GM12878 (cell line): ENCODE results near the gene EPHA4. TPM values are rescaled to one million over a fixed set of nuclear protein-coding genes. Genes with fewer than 3 reads are reported as not detected.

ENCODE experiments used
- ATAC-seq: fragments of 200-7000 bp; cut with Tn5 transposase; 3 replicates; pipeline ENCODE4 v1.9.1; 2020; ENCODE audit warnings: mild to moderate bottlenecking, moderate library complexity
- BruUV-seq: library from RNA; stranded (reverse); fragments of 400-500 nt; replicated peaks from 2 replicates; lab custom pipeline; 2021; lab: Mats Ljungman, UMichigan
- CTCF ChIA-PET: fragments of 300-600 bp; sonication (Branson Sonifier 250); formaldehyde crosslinking; extraction: SDS; loops from one replicate; lab custom pipeline; 2021; ENCODE audit warnings: inconsistent platforms; lab: Yijun Ruan, JAX
- POLR2A ChIA-PET: fragments of 350-600 bp; formaldehyde crosslinking; extraction: SDS; loops from one replicate; lab custom pipeline; 2021; ENCODE audit warnings: inconsistent platforms; lab: Charles Lee
- RAD21 ChIA-PET: fragments of 300-600 bp; sonication (Branson Sonifier 250); formaldehyde crosslinking; loops from one replicate; lab custom pipeline; 2023; ENCODE audit warnings: antibody characterized with exemption; ENCODE audit not compliant: unreplicated experiment; lab: Charles Lee
- SMC1A ChIA-PET: fragments of 300-600 bp; sonication (Branson Sonifier 250); formaldehyde crosslinking; loops from one replicate; lab custom pipeline; 2023; ENCODE audit not compliant: unreplicated experiment, uncharacterized antibody; lab: Charles Lee
- DNase-seq: peaks from one replicate; pipeline ENCODE4 v3.0.0-alpha.2; 2011; ENCODE audit warnings: low read depth, low spot score
- FAIRE-seq: peaks from 3 replicates; lab custom pipeline; 2011; peaks lifted over from hg19 to GRCh38; lab: Jason Lieb, UNC
- H2AFZ ChIP-seq: 2 replicates; pipeline ENCODE4 v1.6.0; 2011; ENCODE audit warnings: low read depth, low read length, control low read depth; ENCODE audit not compliant: control insufficient read depth
- H3K27ac ChIP-seq: 2 replicates; pipeline ENCODE4 v1.5.1; 2011; ENCODE audit warnings: control low read depth; ENCODE audit not compliant: control insufficient read depth, insufficient read depth
- H3K27me3 ChIP-seq, 2 experiments: replicated peaks in 1 of 2; 2 replicates each; pipeline versions ENCODE4 v1.6.0 to v1.6.1; 2011; ENCODE audit warnings: low read length in 1 of 2; ENCODE audit not compliant: control insufficient read depth in 2 of 2, insufficient read depth in 2 of 2
- H3K36me3 ChIP-seq, 2 experiments: 2 replicates each; pipeline ENCODE4 v1.5.1; 2011; ENCODE audit warnings: low read length in 1 of 2; ENCODE audit not compliant: control insufficient read depth in 2 of 2, insufficient read depth in 2 of 2
- H3K4me1 ChIP-seq: 2 replicates; pipeline ENCODE4 v1.6.1; 2011; ENCODE audit warnings: mild to moderate bottlenecking, low read length, moderate library complexity, mixed read lengths; ENCODE audit not compliant: control insufficient read depth, insufficient read depth
- H3K4me2 ChIP-seq: 2 replicates; pipeline ENCODE4 v1.6.0; 2011; ENCODE audit warnings: control low read depth; ENCODE audit not compliant: control insufficient read depth, insufficient read depth
- H3K4me3 ChIP-seq: fragments of 200-600 bp; sonication (generic); 2 replicates; pipeline ENCODE4 v1.5.1; 2016
- H3K79me2 ChIP-seq: 2 replicates; pipeline ENCODE4 v1.6.0; 2011; ENCODE audit warnings: low read length; ENCODE audit not compliant: control insufficient read depth, insufficient read depth
- H3K9ac ChIP-seq: 2 replicates; pipeline ENCODE4 v1.8.0; 2011; ENCODE audit warnings: low read length, control low read depth, mixed read lengths; ENCODE audit not compliant: control insufficient read depth, insufficient read depth
- H3K9me3 ChIP-seq: replicated peaks from 3 replicates; pipeline ENCODE4 v1.5.1; 2011; ENCODE audit warnings: mild to moderate bottlenecking, low read length; ENCODE audit not compliant: control insufficient read depth, insufficient read depth
- H4K20me1 ChIP-seq: 2 replicates; pipeline ENCODE4 v1.6.0; 2011; ENCODE audit not compliant: control insufficient read depth, insufficient read depth
- ASH2L ChIP-seq: fragments of 300-600, 200-600 bp; sonication (generic); IDR thresholded peaks from 2 replicates; pipeline ENCODE4 v1.6.1; 2017; ENCODE audit warnings: low read depth, mild to moderate bottlenecking, borderline replicate concordance
- EGR1 ChIP-seq, 2 experiments: IDR thresholded peaks; 1 replicate in 1 of 2; 2 replicates in 1 of 2; pipeline ENCODE4 v1.6.1; 2011 to 2012; ENCODE audit warnings: low read depth in 2 of 2, low read length in 2 of 2, borderline replicate concordance in 1 of 2, mild to moderate bottlenecking in 1 of 2, moderate library complexity in 1 of 2
- FOS ChIP-seq: IDR thresholded peaks from 3 replicates; pipeline ENCODE4 v1.6.1; 2011; ENCODE audit warnings: borderline replicate concordance; ENCODE audit not compliant: insufficient read length; ENCODE audit errors: extremely low read depth
- FOXK2 ChIP-seq: fragments of 450-650 bp; IDR thresholded peaks from 2 replicates; pipeline ENCODE4 v1.6.1; 2017; ENCODE audit warnings: mild to moderate bottlenecking, moderate library complexity
- HCFC1 ChIP-seq: fragments of 150-350 bp; IDR thresholded peaks from 2 replicates; pipeline ENCODE4 v1.6.1; 2014; ENCODE audit warnings: low read length
- HDGF ChIP-seq: fragments of 450-650 bp; IDR thresholded peaks from 2 replicates; pipeline ENCODE4 v1.6.1; 2016; ENCODE audit warnings: antibody characterized with exemption
- IKZF2 ChIP-seq, 2 experiments: fragments of 450-650 bp; IDR thresholded peaks; 2 replicates each; pipeline ENCODE4 v1.6.1; 2017; ENCODE audit warnings: mild to moderate bottlenecking in 2 of 2, moderate library complexity in 2 of 2
- IRF4 ChIP-seq: IDR thresholded peaks from 2 replicates; pipeline ENCODE4 v1.6.1; 2011; ENCODE audit warnings: low read depth, low read length
- KDM1A ChIP-seq: fragments of 200-600 bp; sonication (generic); IDR thresholded peaks from 2 replicates; pipeline ENCODE4 v1.6.1; 2016; ENCODE audit warnings: borderline replicate concordance
- NR2F1 ChIP-seq: fragments of 450-650 bp; conservative IDR thresholded peaks from 2 replicates; pipeline ENCODE4 v1.6.1; 2017; ENCODE audit warnings: mild to moderate bottlenecking
- RUNX3 ChIP-seq: IDR thresholded peaks from 2 replicates; pipeline ENCODE4 v1.6.1; 2012; ENCODE audit warnings: low read length, inconsistent platforms
- SMAD5 ChIP-seq: IDR thresholded peaks from 2 replicates; pipeline ENCODE4 v1.6.1; 2016; ENCODE audit warnings: antibody characterized with exemption, low read depth
- YBX1 ChIP-seq: fragments of 450-650 bp; IDR thresholded peaks from 2 replicates; pipeline ENCODE4 v1.6.1; 2016; ENCODE audit warnings: antibody characterized with exemption
- YY1 ChIP-seq: IDR thresholded peaks from 2 replicates; pipeline ENCODE4 v1.6.1; 2011; ENCODE audit warnings: low read depth, mild to moderate bottlenecking, low read length
- ZZZ3 ChIP-seq: IDR thresholded peaks from 2 replicates; pipeline ENCODE4 v1.6.1; 2011; ENCODE audit warnings: low read depth; ENCODE audit not compliant: control insufficient read depth, insufficient read length
- WGBS: methylation state at CpG from one replicate; pipeline ENCODE4 v1.1.6; 2016; ENCODE audit warnings: low lambda C conversion rate; ENCODE audit not compliant: insufficient replicate concordance, insufficient coverage; ENCODE audit errors: missing lambda C conversion rate; 5-methylcytosine and 5-hydroxymethylcytosine counted together
- in situ Hi-C: fragments of 300-500 bp; cut with MboI; formaldehyde crosslinking; loops from 9 replicates; pipeline ENCODE4 v1.14.3; 2018; ENCODE audit warnings: mixed read lengths
- intact Hi-C: fragments of 100-400 bp; cut with micrococcal nuclease; formaldehyde crosslinking; loops from one replicate; pipeline ENCODE4 v1.14.2; 2022; ENCODE audit not compliant: unreplicated experiment
- polyA plus RNA-seq, 11 experiments: library from polyadenylated mRNA; depleted of rRNA in 4 of 11; unstranded in 6 of 11; stranded (reverse) in 5 of 11; fragments of >200 nt; fragmentation: Nextera tagmentation in 4 of 11; fragmentation: Illumina TruSeq in 1 of 11; extraction: Ambion mirVana in 4 of 11; extraction: Trizol in 1 of 11; gene quantifications; 1 replicate in 1 of 11; 2 replicates in 10 of 11; pipeline versions ENCODE4 v1.2.1 to v1.2.3, GENCODE V29; 2011 to 2016; ENCODE audit warnings: inconsistent platforms in 2 of 11, missing spikeins in 2 of 11, low read depth in 1 of 11
- total RNA-seq, 4 experiments: library from RNA; depleted of rRNA in 3 of 4; stranded (reverse); fragments of >200 nt in 3 of 4; fragmentation: Illumina TruSeq in 1 of 4; extraction: Trizol in 1 of 4; gene quantifications; 2 replicates each; pipeline versions ENCODE4 v1.2.1 to v1.2.3, GENCODE V29; 2013 to 2021
- TF ChIP-seq, protein P1 (sequence below): fragments of 450-650 bp; formaldehyde crosslinking; IDR thresholded peaks from 2 replicates; pipeline ENCODE4 v1.4.0; 2020; ENCODE audit warnings: mild to moderate bottlenecking, moderate library complexity
- TF ChIP-seq, protein P2 (sequence below): fragments of 450-650 bp; IDR thresholded peaks from 2 replicates; pipeline ENCODE4 v1.6.1; 2017; ENCODE audit warnings: mild to moderate bottlenecking, moderate library complexity

EPHA4 gene
- total and polyA plus RNA-seq, 10 of the 15 experiments (the other 5 are each of a cell fraction or from before 2014, with no cell fraction given), result 0.06 to 1.5 (median 0.33) TPM; not detected in 1

DNA sequence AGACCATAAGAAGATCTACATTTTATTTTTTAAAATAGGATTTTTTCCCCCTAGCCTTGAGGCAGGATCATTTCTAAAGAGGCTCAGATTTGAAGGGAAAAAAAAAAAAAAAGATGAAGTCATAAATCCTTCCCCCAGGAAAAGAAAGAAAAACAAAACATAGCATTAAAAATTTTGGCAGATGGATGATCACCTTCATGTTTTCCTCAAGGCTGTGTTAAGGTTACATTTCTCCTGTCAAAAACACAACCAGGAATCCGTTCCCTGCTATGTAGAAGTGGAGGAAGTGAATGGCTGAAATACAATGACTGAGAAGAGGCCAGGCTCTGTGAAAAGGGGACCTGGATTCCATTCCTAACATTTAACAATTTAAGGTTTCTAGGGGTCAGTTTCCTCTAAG, 56.2 kb downstream of the EPHA4 start (continued):
- TF ChIP-seq, protein P1, sequence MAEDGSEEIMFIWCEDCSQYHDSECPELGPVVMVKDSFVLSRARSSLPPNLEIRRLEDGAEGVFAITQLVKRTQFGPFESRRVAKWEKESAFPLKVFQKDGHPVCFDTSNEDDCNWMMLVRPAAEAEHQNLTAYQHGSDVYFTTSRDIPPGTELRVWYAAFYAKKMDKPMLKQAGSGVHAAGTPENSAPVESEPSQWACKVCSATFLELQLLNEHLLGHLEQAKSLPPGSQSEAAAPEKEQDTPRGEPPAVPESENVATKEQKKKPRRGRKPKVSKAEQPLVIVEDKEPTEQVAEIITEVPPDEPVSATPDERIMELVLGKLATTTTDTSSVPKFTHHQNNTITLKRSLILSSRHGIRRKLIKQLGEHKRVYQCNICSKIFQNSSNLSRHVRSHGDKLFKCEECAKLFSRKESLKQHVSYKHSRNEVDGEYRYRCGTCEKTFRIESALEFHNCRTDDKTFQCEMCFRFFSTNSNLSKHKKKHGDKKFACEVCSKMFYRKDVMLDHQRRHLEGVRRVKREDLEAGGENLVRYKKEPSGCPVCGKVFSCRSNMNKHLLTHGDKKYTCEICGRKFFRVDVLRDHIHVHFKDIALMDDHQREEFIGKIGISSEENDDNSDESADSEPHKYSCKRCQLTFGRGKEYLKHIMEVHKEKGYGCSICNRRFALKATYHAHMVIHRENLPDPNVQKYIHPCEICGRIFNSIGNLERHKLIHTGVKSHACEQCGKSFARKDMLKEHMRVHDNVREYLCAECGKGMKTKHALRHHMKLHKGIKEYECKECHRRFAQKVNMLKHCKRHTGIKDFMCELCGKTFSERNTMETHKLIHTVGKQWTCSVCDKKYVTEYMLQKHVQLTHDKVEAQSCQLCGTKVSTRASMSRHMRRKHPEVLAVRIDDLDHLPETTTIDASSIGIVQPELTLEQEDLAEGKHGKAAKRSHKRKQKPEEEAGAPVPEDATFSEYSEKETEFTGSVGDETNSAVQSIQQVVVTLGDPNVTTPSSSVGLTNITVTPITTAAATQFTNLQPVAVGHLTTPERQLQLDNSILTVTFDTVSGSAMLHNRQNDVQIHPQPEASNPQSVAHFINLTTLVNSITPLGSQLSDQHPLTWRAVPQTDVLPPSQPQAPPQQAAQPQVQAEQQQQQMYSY (CRISPR knock-in tag), result no peak
- TF ChIP-seq FOXK2, result no peak
- no peak for TF ChIP-seq HCFC1

DNA sequence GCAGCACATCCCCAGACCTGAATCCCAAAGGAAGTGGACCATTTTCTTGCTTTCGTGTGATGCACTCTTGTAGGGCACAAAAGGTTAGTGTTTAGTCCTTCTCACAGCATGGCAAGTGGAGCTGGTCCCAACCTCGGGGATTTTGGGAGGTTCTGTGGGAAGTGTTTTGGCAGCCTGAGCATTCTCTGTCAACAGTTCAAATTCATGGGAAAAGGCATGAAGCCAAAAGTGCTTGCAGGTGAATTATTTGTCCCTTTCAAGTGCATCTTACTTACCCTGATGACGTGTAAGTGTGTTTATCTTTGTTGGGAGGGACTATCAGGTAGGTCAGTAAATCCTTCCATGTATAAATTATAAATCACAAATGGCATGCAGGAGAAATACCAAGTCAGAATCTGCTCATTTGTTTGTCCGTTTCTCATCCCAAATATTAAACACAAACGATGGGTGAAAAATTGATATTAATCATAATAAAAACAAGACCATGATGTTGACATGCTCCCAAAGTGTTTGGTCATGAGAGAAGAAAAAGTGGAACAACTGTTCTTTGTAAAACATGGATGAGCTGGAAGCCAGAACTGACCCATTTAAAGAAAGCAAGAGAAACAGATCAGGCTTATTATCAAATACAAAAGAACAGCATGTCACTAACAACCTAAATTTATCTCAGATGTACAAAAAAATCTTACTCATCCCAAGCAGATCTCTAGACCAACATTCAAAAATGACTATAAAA, 57.6 kb downstream of the EPHA4 start:
- Histone ChIP-seq H3K79me2 (no peaks in the 10 kb centered on the region), H3K9ac (no peak overlapping the region), H3K36me3 (no peaks in the 10 kb centered on the region), H3K4me2 (no peak overlapping the region), H4K20me1 (no peaks in the 10 kb centered on the region), H3K27me3 (no peaks in the 10 kb centered on the region), H3K27ac (no peak overlapping the region), H2AFZ (no peak overlapping the region), H3K9me3 (no peaks in the 10 kb centered on the region), H3K4me1 (peaks cover 18% of the 10 kb centered on the region), H3K4me3 (no peak overlapping the region)
- RAD21 ChIA-PET, result no interaction called here
- SMC1A ChIA-PET, result no interaction called here
- intact Hi-C loops, result loop anchor here (5.0 kb wide), 1 partner anchor 43 kb away; no protein-coding TSS in a partner anchor
- DNase-seq (no peak), FAIRE-seq (no peak), ATAC-seq (no peak)
- WGBS, result 41% methylated on average over 5 of the region's 5 CpGs
- CTCF ChIA-PET, result no interaction called here
- no TSS peak for BruUV-seq
- in situ Hi-C loops, result no loop called here
- POLR2A ChIA-PET, result no interaction called here
- TF ChIP-seq NR2F1 (no peak), YY1 (no peak), IKZF2 (IDR thresholded peaks at IDR 0.05) (no peak), RUNX3 (no peak), ZZZ3 (no peak), KDM1A (no peak), YBX1 (no peak), HDGF (no peak), SMAD5 (no peak), EGR1 (IDR thresholded peaks at IDR 0.05; ENCODE audit: borderline replicate concordance in 1 of 2, low read depth in 2 of 2, low read length in 2 of 2) (no peak), ASH2L (no peak), FOS (no peak), IRF4 (no peak)
- TF ChIP-seq, protein P2, sequence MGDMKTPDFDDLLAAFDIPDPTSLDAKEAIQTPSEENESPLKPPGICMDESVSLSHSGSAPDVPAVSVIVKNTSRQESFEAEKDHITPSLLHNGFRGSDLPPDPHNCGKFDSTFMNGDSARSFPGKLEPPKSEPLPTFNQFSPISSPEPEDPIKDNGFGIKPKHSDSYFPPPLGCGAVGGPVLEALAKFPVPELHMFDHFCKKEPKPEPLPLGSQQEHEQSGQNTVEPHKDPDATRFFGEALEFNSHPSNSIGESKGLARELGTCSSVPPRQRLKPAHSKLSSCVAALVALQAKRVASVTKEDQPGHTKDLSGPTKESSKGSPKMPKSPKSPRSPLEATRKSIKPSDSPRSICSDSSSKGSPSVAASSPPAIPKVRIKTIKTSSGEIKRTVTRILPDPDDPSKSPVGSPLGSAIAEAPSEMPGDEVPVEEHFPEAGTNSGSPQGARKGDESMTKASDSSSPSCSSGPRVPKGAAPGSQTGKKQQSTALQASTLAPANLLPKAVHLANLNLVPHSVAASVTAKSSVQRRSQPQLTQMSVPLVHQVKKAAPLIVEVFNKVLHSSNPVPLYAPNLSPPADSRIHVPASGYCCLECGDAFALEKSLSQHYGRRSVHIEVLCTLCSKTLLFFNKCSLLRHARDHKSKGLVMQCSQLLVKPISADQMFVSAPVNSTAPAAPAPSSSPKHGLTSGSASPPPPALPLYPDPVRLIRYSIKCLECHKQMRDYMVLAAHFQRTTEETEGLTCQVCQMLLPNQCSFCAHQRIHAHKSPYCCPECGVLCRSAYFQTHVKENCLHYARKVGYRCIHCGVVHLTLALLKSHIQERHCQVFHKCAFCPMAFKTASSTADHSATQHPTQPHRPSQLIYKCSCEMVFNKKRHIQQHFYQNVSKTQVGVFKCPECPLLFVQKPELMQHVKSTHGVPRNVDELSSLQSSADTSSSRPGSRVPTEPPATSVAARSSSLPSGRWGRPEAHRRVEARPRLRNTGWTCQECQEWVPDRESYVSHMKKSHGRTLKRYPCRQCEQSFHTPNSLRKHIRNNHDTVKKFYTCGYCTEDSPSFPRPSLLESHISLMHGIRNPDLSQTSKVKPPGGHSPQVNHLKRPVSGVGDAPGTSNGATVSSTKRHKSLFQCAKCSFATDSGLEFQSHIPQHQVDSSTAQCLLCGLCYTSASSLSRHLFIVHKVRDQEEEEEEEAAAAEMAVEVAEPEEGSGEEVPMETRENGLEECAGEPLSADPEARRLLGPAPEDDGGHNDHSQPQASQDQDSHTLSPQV, result no peak
